DMS153 treated with DMSO at 0.1 percent for 48 hours (cell line): ENCODE measurements around the gene CMSS1.
A peak's percentile ranks its signal among the peaks of the same experiment; 100 is the strongest.

ENCODE experiments used
- DNase-seq: peaks from one replicate; lab custom pipeline; 2025; ENCODE audit not compliant: unreplicated experiment; lab: John Stamatoyannopoulos, UW

Gene CMSS1

DNA sequence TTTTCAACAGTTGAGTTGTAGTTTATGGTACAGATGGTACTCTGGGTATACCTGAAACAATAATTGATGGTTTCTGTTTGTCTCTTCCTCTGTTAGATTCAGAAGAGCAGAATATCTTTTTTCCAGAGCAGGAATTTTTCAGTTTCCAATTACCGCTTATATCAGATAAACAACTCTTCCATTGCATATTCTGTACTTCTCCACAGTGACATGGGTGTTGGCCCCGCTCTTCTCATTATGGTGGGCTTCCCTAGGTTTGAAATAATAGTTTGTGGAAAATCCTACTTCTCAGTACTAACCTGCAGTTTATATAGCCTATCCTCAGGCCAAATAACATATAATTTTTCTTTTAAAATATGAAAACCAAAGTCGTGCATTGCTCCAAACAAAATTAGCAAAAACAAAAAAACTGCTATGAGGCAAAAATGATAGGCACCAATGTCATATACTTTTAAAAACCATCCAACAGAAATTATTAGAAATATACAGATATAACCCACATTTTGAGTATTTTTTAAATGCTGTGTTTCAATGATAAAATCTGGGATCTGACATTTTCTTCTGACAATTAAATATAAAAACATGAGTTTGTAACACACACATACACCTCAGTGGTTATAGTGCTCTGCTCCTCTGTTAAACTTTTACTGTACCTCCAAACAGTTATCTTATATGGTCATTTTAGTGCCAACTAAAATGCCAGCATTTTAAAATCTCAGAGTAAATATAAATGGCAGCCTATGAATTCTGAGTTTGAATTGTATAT, 56.8 kb downstream of the CMSS1 start:
- no peak for DNase-seq

DNA sequence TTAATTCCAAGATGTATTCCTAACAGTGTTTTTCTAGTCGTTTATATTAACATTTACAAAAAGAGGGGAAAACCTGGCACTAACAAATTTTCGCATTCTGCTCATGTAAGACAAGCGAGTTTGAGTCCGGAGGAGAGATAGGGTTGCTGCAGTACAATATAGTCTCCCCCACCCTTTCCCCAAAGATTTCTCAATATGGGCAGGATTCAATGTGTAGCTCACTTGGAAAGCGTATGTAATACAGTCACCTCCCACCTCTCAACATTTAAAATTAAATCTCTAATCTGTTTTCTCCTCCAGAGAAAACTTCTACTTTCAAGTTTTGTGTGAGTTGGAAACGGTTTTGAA, 57.9 kb downstream of the CMSS1 start:
- no peak for DNase-seq

DNA sequence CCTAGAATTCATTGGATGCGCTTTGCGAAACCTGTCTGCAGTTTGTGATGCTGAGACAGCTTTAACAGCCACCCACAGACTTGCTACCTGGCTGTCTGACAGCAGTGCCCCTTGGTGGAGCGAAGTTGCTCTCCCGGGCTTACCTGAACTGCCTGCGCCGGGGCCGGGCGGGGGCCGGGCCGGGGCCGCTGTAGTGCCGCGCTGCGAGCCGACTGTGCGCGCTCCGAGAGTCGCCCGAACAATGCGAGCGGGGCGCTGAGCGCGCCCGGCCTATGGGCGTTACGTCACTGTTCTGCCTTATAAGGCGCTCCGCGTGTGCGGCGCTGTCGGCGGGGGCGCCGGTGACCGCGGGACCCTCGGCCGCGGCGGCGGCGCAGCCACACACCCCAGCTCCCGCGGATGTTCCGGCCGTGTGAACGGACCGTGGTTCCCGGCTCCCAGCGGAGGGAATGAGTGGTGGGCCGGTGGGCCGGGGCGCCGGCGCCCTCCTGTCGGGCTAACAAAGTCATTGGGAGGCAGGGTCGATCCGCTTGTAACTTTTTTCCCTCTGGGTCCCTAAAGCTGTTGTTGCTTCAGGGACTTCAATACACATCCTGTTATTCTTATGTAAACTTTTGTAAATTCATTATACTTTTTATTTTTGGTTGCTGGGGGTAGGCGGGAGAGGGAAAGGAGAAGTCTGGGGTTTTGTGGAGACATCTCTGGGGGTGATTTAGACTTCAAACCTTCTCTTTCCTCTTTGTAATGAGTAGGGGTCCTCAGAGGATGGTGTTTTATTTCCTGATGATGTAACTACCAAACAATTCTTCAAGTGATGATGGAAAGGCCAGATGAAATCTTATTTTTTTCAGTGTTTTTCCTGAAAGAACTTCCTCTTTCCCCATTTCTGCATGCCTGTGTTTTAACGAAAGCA, 58.5 kb downstream of the CMSS1 start:
- peak; percentile 54 for DNase-seq

DNA sequence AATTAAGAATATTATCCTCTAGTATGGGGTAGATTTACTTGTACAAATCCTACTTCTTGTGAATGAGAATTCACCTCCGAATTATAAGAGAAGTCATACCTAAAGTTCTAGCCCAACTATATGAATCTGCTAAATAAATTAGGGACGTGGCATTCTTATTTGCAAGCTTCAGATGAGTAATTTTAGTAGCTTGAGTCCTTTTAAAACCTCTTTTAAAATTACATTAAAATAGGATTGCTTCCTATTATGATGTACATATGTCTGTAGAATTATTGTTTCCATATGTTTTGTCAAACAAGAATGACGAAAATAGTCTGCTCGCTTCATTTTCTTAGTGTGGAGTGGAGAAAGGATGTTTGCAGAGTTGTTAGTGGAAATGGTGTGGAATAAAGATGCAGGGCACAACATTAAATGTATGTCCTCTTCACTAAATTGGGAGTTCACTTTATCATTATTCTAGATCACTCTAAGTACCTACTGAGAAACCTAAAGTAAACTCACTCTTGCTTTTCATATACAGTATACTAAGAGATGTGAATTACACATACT, 59.4 kb downstream of the CMSS1 start:
- DNase-seq, result no peak

DNA sequence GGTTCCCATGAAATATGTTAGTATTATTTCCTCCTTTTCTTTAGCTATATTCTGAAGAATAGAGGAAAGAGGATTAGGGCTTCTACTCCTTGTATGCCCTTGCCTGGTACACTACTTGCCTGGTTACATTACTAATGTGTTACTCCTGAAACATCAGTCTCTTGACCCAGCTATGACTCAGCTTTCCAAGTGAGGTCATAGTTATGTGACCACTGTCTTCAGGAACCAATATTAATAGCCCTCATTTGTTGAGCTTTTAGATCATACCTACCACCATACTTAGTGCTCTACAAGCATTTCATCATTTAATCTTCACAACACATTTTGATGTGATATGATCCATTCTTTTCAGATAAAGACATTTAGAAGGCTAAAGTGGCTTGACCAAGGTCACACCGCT, 60.3 kb downstream of the CMSS1 start:
- DNase-seq, result no peak

DNA sequence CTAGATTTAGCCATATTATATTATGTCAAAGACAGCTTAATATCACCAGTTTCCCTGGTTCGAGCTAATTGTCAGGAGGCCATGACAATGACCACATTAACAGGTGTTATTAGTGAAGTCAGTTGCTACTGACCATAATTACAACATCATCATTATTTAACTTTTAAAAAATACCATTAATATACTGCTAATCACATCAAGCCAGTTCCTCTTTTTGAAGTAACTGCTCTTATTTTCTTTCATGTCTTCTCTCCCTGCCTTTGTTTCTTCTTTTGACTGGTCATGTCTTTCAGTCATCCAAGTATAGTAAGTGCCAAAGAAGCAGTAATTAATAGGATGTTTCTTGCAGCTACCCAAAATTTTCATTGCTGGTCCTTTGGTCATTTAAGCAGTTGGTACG, 61.6 kb downstream of the CMSS1 start:
- no peak for DNase-seq

DNA sequence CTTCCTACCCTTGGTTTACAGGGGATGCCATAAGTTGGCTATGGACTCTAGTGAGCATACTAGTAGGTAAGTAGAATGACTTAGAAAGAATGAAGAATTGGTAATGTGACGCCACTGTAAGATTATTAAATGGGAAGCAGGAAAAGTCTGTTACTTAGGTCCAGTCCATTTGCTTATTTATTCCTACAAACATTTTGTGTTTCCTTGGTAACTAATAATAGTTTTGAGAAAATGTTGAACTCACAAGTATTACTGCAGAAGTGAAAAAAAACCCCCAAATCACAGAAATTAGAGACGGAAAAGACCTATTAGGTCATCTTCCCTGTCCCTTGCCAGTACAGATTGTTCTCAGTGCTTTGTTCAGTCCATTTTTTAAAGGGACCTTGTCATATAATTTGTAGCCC, 63.5 kb downstream of the CMSS1 start:
- no peak for DNase-seq

DNA sequence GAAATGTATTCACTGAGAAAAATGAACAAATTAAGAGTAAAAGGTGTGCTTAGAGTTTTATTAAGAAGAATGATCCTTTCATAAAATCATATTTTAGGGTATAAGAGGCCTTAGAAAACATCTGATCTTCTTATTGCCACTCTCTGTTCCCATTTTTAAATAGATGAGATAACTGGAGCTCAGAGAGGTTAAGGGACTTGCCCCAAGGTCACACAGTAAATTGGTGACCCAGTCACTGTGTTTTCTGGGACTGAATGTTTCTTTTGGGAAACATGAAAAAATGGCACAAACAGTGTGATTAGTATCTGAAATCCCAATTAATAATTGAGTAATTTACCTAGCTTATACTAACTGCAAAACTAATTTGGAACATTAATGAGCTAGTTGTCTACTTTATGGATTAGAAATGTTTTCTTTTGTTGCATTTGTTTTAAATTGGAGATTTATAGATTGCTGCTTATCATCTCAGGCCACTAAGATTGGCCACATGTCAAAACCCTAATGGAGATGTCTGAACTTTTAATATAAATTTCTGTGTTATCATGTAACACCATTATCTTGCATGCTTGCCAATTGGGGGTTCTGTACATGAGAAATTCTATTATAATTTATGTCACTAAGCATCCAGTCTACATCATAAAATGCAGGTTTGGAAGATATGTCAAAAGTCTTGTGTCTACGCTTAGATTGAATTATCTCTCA, 64.9 kb downstream of the CMSS1 start:
- DNase-seq, result no peak

DNA sequence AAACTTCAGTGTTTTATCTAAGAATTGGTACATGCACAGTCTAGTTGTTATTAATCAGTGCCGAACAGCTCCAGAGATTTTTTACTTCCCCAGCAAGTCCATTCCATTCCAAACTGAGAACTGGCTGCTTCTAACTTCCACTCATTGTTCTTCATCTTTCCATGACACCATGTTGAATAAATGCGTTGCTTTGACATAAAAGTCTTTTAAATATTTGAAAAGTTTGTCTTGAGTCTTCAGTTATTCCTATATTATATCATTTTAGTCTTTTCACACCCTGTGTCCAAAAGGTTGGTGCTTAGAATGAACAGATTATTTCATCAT, 65.4 kb downstream of the CMSS1 start:
- no peak for DNase-seq

DNA sequence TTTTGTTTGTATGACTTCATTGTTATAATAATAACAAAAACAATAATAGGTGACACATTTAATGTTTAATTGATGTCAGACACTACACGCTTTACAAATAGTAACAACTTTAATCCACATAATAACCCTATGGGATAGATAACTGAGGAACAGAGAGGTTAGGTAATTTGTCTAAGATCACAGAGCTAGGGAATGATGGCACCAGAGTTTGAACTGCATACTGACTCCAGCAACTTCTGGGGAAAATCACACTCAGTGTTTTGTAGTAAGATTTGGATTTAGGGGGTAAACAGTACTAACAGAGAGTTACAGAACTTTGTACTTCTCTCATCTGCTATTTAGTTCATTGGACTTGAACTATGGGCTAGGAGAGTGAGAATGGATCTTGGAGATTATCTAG, 66.0 kb downstream of the CMSS1 start:
- DNase-seq, result no peak

DNA sequence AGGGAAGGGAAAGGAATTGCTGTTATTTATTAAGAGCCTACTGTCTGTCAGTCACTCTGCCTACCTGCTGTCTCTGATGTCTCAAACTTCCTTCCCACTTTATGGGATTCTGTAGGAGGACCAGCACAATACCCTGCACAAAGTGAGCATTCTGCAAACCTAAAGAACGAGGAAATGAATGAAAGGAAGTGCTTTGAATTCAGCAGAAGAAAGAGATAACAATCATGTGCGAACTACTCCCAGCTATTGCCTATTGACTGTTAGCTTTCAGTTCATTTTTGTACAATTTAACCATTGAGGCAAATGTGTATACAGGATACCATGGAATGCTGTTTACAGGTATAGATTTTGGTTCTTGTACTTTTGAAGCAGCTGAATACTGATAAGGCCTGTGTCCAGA, 66.8 kb downstream of the CMSS1 start:
- no peak for DNase-seq

DNA sequence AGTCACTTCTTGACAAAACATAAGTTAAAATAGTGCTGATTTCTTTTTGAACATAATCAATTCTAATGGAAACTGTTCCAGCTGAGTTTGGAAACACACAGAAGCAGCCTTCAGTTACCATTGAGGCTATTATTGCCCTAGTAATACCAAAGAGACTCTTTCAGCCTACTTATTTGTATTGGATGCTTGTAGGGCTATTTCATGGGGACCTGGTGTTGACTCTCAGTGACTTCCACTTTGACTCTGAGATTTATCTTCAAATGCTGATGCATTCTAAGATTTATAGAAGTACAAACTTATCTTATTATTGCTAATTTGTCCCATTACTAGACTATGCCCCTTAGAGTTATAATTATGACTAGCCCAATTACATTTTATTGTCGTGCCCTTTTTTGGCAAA, 67.4 kb downstream of the CMSS1 start:
- no peak for DNase-seq

DNA sequence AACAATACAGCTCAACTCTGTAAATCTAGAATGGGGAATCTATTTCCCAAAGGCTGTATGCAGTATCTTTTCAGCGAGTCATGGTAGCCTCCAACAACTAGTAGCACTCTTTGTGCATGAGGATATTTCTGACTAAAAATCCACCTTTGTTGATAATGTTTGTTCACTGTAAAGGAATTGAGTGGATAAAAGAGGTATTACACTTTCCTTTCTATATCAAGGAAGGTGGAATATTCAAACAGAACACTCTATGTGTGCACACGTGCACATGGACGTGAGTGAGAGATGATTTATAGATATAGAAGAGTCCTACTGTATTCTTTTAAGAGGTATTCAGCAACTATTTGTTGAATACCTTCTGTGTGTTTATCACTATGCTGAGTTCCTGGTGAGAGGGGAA, 68.2 kb downstream of the CMSS1 start:
- no peak for DNase-seq

DNA sequence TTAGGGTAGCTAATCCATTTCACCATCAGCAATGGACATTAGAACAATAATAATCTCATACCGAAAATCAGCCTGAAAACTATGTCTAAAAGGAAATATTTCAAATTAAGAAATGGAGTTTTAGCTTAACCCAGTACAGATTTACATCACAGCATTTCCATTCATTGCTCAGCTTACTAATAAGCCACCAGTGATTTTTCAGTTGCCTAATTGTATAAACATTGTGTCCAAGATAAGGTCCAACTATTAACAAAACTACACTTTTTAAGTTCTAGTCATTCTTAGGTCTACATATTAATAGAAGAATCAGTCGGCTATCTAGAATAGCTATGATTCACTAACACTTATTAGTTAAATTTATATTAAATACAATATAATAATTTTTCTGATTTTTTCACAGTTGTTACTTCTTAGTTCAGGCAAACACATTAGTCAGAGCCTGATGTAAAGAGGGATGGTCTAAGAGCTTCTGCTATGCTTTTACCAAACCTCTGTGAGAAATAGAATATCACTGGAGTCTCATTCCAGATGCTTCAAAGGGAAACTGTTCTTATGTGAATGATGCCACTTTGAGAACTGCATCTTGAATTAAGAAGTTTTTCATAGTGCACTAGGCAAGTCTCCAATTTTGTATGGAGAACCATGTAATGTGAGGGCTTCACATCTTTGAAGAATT, 74.1 kb downstream of the CMSS1 start:
- DNase-seq, result no peak

DNA sequence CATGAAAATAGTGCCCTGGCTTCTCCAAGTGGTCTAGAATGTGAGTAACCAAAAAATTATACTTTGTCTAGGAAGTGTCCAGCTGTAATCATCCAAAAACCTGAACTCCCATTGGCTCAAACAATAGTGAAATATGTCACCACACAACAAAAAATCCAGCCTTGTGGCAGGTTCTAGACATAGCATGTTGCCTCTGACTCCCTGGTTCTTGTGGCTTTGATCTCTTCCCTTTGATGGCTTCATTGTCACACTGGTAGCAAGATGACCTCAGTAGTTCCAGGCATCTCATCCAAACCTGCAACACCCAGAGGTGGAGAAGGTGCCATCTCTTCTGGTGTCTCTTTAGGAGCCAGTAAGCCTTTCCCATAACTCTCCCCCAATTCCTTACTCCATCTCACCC, 74.7 kb downstream of the CMSS1 start:
- DNase-seq, result no peak

DNA sequence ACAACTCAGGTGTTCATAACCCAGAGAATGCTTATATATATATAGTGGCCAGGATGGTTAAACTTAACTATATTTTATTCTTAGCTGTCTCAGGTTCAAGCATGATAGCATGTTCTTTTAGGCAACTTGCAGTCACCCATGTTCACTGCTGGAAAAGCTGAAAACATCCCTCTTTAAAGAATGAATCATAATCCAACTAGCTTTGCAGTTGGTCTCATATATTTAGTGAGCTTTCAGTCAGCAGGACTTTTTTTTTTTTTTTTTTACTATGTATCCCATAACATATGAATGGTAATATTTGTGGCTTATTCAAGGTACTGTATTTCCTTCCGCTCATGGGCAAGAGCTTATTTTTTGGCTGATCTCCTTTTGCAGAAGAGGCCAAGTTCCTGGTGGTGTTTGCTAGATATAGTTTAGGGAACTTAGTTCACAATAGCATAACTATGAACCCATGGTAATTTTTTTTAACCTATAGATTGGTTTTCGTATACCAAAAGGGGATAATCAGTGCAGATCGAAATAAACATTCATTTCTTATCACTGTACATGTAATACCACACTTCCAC, 77.6 kb downstream of the CMSS1 start:
- DNase-seq, result no peak

DNA sequence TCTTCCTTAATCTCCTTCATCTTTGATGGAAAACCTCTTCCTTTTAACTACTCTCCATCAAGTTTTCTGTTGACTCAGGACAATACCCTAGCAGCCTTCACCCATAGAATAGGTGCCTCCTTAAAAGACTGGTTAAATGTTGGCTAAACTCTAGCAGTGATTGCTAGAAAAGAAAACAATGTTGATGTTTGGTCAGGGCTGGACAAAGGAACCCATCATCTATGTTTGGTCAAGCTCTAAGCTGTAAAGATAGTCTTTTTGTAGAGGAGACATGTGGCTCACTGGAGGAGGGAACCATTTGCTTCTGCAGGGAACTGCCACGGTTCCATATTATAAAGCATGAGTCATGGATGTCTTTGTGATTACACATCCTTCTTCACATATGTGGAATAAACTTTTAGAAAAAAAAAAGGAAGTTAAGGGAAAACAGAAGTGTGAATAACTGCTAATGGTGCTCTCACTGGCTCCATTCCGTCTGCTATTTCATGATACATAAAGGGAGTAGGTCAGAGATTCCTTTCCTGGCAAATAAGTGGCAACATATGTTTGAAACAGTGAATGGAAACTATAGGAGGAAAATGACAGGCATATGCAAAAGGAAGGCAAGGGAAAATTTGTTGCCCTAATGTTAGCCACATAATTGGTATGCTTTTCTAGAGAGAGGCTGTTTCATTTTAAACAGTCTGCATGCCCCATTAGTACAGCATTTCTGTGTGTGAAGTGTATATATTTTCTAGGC, 78.2 kb downstream of the CMSS1 start:
- peak; percentile 77 for DNase-seq

DNA sequence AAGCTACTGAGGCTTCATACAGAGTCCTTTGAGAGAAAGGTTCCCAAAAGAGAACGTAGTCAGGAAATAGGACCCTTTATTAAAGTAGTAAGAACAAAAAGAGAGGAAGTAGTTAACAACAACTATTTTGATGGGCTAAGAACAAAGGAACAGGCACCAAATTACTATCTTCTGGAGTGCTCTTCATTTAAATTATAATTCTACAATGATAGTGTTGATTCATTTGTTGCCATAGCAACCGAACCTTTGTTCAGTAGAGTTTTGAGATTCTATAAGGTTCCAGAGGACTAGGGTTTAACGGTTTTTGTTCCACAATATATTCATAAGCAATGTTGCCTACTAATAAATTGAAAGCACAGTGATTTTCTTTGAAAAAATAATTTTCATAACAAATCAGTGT, 78.8 kb downstream of the CMSS1 start:
- peak; percentile 36 for DNase-seq

DNA sequence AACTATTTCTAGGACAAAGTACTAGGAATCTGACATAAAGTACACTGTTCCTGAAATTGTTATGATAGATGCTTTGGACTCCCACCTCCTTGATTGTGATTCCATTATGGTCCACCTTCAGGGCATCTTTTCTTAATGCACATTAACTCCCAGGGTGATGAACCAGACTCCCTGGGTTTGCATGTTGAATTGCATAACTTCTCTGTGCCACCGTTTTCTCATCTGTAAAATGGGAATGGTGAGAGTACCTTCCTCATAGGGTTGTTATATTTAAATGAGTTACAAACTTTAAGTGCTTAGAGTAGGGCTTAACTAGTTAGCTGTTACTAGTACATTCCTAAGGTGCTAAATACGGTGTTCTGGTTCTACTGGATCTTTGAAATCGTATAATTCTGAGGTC, 81.9 kb downstream of the CMSS1 start:
- DNase-seq, result no peak

DNA sequence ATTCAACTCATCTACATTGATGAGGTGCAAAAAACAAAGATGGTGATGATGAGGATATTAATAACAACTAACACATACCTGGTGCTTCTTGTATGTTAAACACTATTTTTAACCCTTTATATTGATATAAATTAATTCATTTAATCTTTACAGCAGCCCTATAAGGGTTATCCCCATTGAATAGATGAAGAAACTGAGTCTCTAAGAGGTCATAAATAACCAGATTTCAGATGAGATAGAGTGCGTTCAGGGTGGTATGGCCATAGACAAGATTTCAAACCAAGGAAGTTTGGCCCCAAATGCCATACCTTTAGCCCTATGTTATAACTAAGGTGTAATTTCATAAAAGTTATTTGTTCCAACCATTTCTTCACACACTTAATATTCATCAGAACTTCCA, 82.6 kb downstream of the CMSS1 start:
- DNase-seq, result no peak
